OCI-LY7 (cell line): ENCODE measurements around the gene TRIM25.

Experiments
- EZH2phosphoT487 ChIP-seq: fragments of 200-600 bp; sonication (generic); IDR thresholded peaks from 2 replicates; pipeline ENCODE4 v1.6.1; 2018; ENCODE audit warnings: low read depth, borderline replicate concordance, mild to moderate bottlenecking, mixed run types, antibody characterized with exemption, low read length, moderate library complexity, mixed read lengths
- TF ChIP-seq, protein P1 (sequence below): fragments of 200-600 bp; sonication (generic); conservative IDR thresholded peaks from 2 replicates; pipeline ENCODE4 v1.5.1; 2014; ENCODE audit warnings: mild to moderate bottlenecking, antibody characterized with exemption, low read length, moderate library complexity, mixed read lengths

DNA sequence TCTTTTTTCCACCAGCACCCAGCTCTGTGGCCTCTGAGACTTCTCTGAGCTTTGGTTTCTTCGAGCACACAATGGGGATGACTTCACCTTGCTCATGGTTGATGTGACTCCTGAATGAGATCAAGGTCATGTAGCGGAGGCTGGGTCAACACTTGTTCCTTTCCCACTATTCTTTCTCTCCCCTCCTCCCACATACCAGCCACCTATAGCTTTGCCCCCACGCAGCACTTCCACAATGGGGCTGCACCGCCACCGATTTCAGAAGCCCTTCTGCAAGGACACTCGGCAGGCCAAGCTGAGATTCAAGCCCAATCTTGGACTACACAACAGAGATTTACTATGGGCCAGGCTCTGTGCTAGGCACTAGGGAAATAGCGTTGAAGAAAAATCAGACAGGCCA, 14.4 kb downstream of the TRIM25 start:
- TF ChIP-seq, protein P1, sequence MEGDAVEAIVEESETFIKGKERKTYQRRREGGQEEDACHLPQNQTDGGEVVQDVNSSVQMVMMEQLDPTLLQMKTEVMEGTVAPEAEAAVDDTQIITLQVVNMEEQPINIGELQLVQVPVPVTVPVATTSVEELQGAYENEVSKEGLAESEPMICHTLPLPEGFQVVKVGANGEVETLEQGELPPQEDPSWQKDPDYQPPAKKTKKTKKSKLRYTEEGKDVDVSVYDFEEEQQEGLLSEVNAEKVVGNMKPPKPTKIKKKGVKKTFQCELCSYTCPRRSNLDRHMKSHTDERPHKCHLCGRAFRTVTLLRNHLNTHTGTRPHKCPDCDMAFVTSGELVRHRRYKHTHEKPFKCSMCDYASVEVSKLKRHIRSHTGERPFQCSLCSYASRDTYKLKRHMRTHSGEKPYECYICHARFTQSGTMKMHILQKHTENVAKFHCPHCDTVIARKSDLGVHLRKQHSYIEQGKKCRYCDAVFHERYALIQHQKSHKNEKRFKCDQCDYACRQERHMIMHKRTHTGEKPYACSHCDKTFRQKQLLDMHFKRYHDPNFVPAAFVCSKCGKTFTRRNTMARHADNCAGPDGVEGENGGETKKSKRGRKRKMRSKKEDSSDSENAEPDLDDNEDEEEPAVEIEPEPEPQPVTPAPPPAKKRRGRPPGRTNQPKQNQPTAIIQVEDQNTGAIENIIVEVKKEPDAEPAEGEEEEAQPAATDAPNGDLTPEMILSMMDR: no peak
- no peak for TF ChIP-seq EZH2phosphoT487
